Measurements from ENCODE around the gene PFDN2. TPM values are rescaled to one million over a fixed set of nuclear protein-coding genes. Genes with fewer than 3 reads are reported as not detected.
A peak's percentile ranks its signal among the peaks of the same experiment; 100 is the strongest.
"Not testable (repeated sequence)": the region's sequence is repeated elsewhere in the genome, so short reads cannot be mapped to it uniquely, and the experiment has no call there.

Gene PFDN2
- polyA plus RNA-seq, 3 donors from 2014 or later = 63.4 to 84.4 (median 83.0) TPM

GRCh38 chr1:161076410-161076809 is 41.4 kb downstream of the PFDN2 start:
- DNase-seq = no peak
- Mint-ChIP-seq H3K9me3 (no peaks in the 10 kb centered on the region), H3K4me1 (peaks cover 10 to 19% of the 10 kb centered on the region in 2 donors), H3K36me3 (no peaks in the 10 kb centered on the region), H3K27me3 (ENCODE audit: low read depth in 3 of 3) (peaks cover 2 to 3% (median 3%) of the 10 kb centered on the region in 3 donors), H3K4me3 (no peak overlapping the region), H3K27ac (no peak overlapping the region)

- Mint-ChIP-seq H3K36me3 (no peaks in the 10 kb centered on the region), H3K27ac (no peak overlapping the region), H3K27me3 (ENCODE audit: low read depth in 3 of 3) (peaks cover 8% of the 10 kb centered on the region in 3 donors), H3K4me3 (no peak overlapping the region), H3K4me1 (peaks cover 25 to 35% of the 10 kb centered on the region in 2 donors), H3K9me3 (no peaks in the 10 kb centered on the region)
- DNase-seq = no peak
Measured at GRCh38 chr1:161074676-161075368, 43.0 kb downstream of the PFDN2 start.

GRCh38 chr1:161073474-161074121 is 44.2 kb downstream of the PFDN2 start:
- peak overlapping the region in 2 of 6 donors; percentile 61 to 77 for H3K27ac Mint-ChIP-seq
- H3K36me3 Mint-ChIP-seq = peaks cover 0 to 4% (median 0%) of the 10 kb centered on the region in 3 donors
- peaks cover 12 to 18% (median 13%) of the 10 kb centered on the region in 3 donors for H3K27me3 Mint-ChIP-seq (ENCODE audit: low read depth in 3 of 3)
- H3K4me3 Mint-ChIP-seq = no peak overlapping the region
- no peak for DNase-seq
- no peaks in the 10 kb centered on the region for H3K9me3 Mint-ChIP-seq
- H3K4me1 Mint-ChIP-seq = peaks cover 26 to 37% of the 10 kb centered on the region in 2 donors

GRCh38 chr1:161072751-161073449 is 44.9 kb downstream of the PFDN2 start:
- no peaks in the 10 kb centered on the region for H3K9me3 Mint-ChIP-seq
- H3K27ac Mint-ChIP-seq = peak overlapping the region in 4 of 6 donors; percentile 31 to 97 (median 78)

GRCh38 chr1:161071886-161072371 is 45.9 kb downstream of the PFDN2 start:
- Mint-ChIP-seq H3K4me1 (peaks cover 41 to 54% of the 10 kb centered on the region in 2 donors), H3K4me3 (peak overlapping the region in 3 of 5 donors; percentile 18 to 46 (median 35)), H3K27ac (peak overlapping the region; percentile 61 to 98 (median 96)), H3K27me3 (ENCODE audit: low read depth in 3 of 3) (peaks cover 12 to 27% (median 13%) of the 10 kb centered on the region in 3 donors), H3K9me3 (no peaks in the 10 kb centered on the region), H3K36me3 (peaks cover under 1 to 10% (median 4%) of the 10 kb centered on the region in 3 donors)
- DNase-seq = peak; percentile 60 to 63 (median 60)

More at GRCh38 chr1:161072751-161073449, 44.9 kb downstream of the PFDN2 start:
- Mint-ChIP-seq H3K4me3 (no peak overlapping the region), H3K4me1 (peaks cover 31 to 44% of the 10 kb centered on the region in 2 donors), H3K36me3 (peaks cover 0 to 4% (median 0%) of the 10 kb centered on the region in 3 donors), H3K27me3 (ENCODE audit: low read depth in 3 of 3) (peaks cover 12 to 25% (median 12%) of the 10 kb centered on the region in 3 donors)
- no peak for DNase-seq

GRCh38 chr1:161070761-161071160 is 47.1 kb downstream of the PFDN2 start:
- H3K4me3 Mint-ChIP-seq = peak overlapping the region in 2 of 5 donors; percentile 29 to 44

GRCh38 chr1:161069731-161070270 is 48.0 kb downstream of the PFDN2 start, which contains the start of gene ARHGAP30:
TSS of gene ARHGAP30 (minus strand) at chr1:161069891. CDS start at chr1:161069624, 267 bp downstream.
- Mint-ChIP-seq H3K27ac (peak within 1 kb of the TSS; percentile 94 to 98 (median 97)), H3K9me3 (no peaks in the 10 kb centered on the region), H3K36me3 (peaks cover 8 to 14% (median 8%) of the 10 kb centered on the region in 3 donors), H3K27me3 (ENCODE audit: low read depth in 3 of 3) (peaks cover 12 to 27% (median 15%) of the 10 kb centered on the region in 3 donors), H3K4me1 (peaks cover 60 to 73% of the 10 kb centered on the region in 2 donors), H3K4me3 (peak within 1 kb of the TSS; percentile 91 to 100 (median 97))
- DNase-seq = peak; percentile 93 to 95 (median 94)

More at GRCh38 chr1:161070761-161071160, 47.1 kb downstream of the PFDN2 start:
- Mint-ChIP-seq H3K9me3 (no peaks in the 10 kb centered on the region), H3K27ac (peak overlapping the region; percentile 94 to 98 (median 97)), H3K27me3 (ENCODE audit: low read depth in 3 of 3) (peaks cover 12 to 27% (median 15%) of the 10 kb centered on the region in 3 donors), H3K36me3 (peaks cover 8 to 14% (median 8%) of the 10 kb centered on the region in 3 donors), H3K4me1 (peaks cover 51 to 65% of the 10 kb centered on the region in 2 donors)
- DNase-seq = no peak

- no peaks in the 10 kb centered on the region for H3K9me3 Mint-ChIP-seq
- H3K27ac Mint-ChIP-seq = peak overlapping the region; percentile 94 to 98 (median 97)
- peaks cover 66 to 77% of the 10 kb centered on the region in 2 donors for H3K4me1 Mint-ChIP-seq
- H3K4me3 Mint-ChIP-seq = peak overlapping the region; percentile 91 to 100 (median 97)
- peak in 1 of 3 donors; percentile 24 for DNase-seq
- peaks cover 11 to 19% (median 13%) of the 10 kb centered on the region in 3 donors for H3K36me3 Mint-ChIP-seq
- peaks cover 12 to 27% (median 15%) of the 10 kb centered on the region in 3 donors for H3K27me3 Mint-ChIP-seq (ENCODE audit: low read depth in 3 of 3)
Measured at GRCh38 chr1:161069241-161069640, 48.6 kb downstream of the PFDN2 start.

GRCh38 chr1:161068306-161069234 is 49.3 kb downstream of the PFDN2 start:
- peaks cover 72 to 80% of the 10 kb centered on the region in 2 donors for H3K4me1 Mint-ChIP-seq
- DNase-seq = peak; percentile 86 to 88 (median 86)

GRCh38 chr1:161066694-161067093 is 51.1 kb downstream of the PFDN2 start:
- Mint-ChIP-seq H3K27ac (peak overlapping the region; percentile 94 to 98 (median 97)), H3K9me3 (no peaks in the 10 kb centered on the region), H3K4me1 (peaks cover 83 to 88% of the 10 kb centered on the region in 2 donors), H3K4me3 (peak overlapping the region; percentile 91 to 100 (median 97)), H3K27me3 (ENCODE audit: low read depth in 3 of 3) (peaks cover 9 to 25% (median 15%) of the 10 kb centered on the region in 3 donors), H3K36me3 (peaks cover 19 to 29% (median 25%) of the 10 kb centered on the region in 3 donors)
- DNase-seq = peak; percentile 13 to 33 (median 32)

More at GRCh38 chr1:161068306-161069234, 49.3 kb downstream of the PFDN2 start:
- peak overlapping the region; percentile 94 to 98 (median 97) for H3K27ac Mint-ChIP-seq
- peak overlapping the region; percentile 91 to 100 (median 97) for H3K4me3 Mint-ChIP-seq
- peaks cover 12 to 27% (median 15%) of the 10 kb centered on the region in 3 donors for H3K27me3 Mint-ChIP-seq (ENCODE audit: low read depth in 3 of 3)
- H3K9me3 Mint-ChIP-seq = no peaks in the 10 kb centered on the region
- peaks cover 11 to 22% (median 18%) of the 10 kb centered on the region in 3 donors for H3K36me3 Mint-ChIP-seq

GRCh38 chr1:161065681-161066080 is 52.2 kb downstream of the PFDN2 start:
- Mint-ChIP-seq H3K36me3 (peaks cover 19 to 29% (median 25%) of the 10 kb centered on the region in 3 donors), H3K4me1 (peaks cover 80 to 87% of the 10 kb centered on the region in 2 donors), H3K27ac (peak overlapping the region; percentile 94 to 98 (median 96)), H3K4me3 (peak overlapping the region; percentile 78 to 100 (median 97)), H3K27me3 (ENCODE audit: low read depth in 3 of 3) (peaks cover 8 to 25% (median 15%) of the 10 kb centered on the region in 3 donors)
- H3K9me3 Mint-ChIP-seq, DNase-seq: not testable (repeated sequence)

- peaks cover 86 to 93% of the 10 kb centered on the region in 2 donors for H3K4me1 Mint-ChIP-seq
Measured at GRCh38 chr1:161063936-161064335, 53.9 kb downstream of the PFDN2 start.

More at GRCh38 chr1:161063936-161064335, 53.9 kb downstream of the PFDN2 start:
- H3K36me3 Mint-ChIP-seq = peaks cover 19 to 37% (median 21%) of the 10 kb centered on the region in 3 donors
- H3K27me3 Mint-ChIP-seq (ENCODE audit: low read depth in 3 of 3) = peaks cover 3 to 11% (median 4%) of the 10 kb centered on the region in 3 donors
- DNase-seq = peak; percentile 43 to 50 (median 47)
- H3K9me3 Mint-ChIP-seq = not testable (repeated sequence)
- peak overlapping the region; percentile 83 to 98 (median 94) for H3K27ac Mint-ChIP-seq
- peak overlapping the region; percentile 73 to 91 (median 78) for H3K4me3 Mint-ChIP-seq

All from immature natural killer cell (primary cell).